Fibroblast of villous mesenchyme (primary cell): ENCODE data around the gene RALBP1. TPM values are rescaled to one million over a fixed set of nuclear protein-coding genes. Genes with fewer than 3 reads are reported as not detected.

Experiments used
- DNase-seq: peaks from one replicate; pipeline ENCODE4 v3.0.0-alpha.2; 2010; ENCODE audit warnings: low read depth
- H3K4me3 ChIP-seq: 2 replicates; pipeline ENCODE4 v1.5.1; 2011; ENCODE audit warnings: low read depth, mild to moderate bottlenecking, low read length
- total RNA-seq: library from RNA; depleted of rRNA; stranded (reverse); fragments of >200 nt; gene quantifications from 2 replicates; pipeline ENCODE4 v1.2.3, GENCODE V29; 2012
- TF ChIP-seq, protein P1 (sequence below): IDR thresholded peaks from 2 replicates; pipeline ENCODE4 v1.5.1; 2012; ENCODE audit warnings: low read depth, mild to moderate bottlenecking, low read length; ENCODE audit not compliant: insufficient read depth

Gene RALBP1
- total RNA-seq, 1 donor: 76.4 TPM

DNA sequence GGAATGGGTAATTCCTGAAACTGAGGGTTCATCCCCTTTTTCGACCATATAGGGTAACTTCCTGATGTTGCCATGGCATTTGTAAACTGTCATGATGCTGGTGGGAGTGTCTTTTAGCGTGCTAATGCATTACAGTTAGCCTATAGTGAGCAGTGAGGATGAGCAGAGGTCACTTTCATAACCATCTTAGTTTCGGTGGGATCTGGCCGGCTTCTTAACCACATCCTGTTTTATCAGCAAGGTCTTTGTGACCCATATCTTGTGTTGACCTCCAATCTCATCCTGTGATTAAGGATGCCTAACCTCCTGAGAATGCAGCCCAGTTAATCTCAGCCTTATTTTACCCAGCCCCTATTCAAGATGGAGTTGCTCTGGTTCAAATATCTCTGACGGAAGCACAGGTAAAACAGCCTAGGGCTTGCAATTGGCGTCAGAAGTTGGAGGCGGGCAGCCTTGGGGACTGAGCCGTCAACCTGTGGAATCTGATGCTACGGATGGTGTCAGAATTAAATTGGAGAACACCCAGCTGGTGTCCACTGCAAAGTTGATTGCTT, 19.5 kb downstream of the RALBP1 start:
- no peak overlapping the region for H3K4me3 ChIP-seq
- DNase-seq: peak; percentile 92
- TF ChIP-seq, protein P1, sequence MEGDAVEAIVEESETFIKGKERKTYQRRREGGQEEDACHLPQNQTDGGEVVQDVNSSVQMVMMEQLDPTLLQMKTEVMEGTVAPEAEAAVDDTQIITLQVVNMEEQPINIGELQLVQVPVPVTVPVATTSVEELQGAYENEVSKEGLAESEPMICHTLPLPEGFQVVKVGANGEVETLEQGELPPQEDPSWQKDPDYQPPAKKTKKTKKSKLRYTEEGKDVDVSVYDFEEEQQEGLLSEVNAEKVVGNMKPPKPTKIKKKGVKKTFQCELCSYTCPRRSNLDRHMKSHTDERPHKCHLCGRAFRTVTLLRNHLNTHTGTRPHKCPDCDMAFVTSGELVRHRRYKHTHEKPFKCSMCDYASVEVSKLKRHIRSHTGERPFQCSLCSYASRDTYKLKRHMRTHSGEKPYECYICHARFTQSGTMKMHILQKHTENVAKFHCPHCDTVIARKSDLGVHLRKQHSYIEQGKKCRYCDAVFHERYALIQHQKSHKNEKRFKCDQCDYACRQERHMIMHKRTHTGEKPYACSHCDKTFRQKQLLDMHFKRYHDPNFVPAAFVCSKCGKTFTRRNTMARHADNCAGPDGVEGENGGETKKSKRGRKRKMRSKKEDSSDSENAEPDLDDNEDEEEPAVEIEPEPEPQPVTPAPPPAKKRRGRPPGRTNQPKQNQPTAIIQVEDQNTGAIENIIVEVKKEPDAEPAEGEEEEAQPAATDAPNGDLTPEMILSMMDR: no peak

DNA sequence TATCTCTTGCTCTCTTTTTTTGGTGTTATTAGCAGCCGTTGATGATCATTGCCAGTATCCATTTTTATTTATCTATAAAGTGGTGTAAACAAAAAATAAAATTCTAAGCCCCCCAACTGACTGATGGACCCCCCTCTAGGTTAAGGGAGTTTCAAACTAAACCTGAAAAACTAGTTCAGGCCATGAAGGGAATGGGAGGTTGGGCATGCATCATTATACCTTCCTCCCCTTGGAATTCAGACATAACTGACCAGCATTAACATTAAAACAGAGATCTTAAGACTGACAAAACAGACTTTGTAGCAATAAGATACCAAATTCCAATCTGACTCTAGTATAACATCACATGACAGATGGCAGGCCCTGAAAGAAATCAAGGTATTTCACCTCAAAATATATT, 20.2 kb downstream of the RALBP1 start:
- H3K4me3 ChIP-seq: no peak overlapping the region
- TF ChIP-seq, protein P1: no peak
- DNase-seq: no peak

DNA sequence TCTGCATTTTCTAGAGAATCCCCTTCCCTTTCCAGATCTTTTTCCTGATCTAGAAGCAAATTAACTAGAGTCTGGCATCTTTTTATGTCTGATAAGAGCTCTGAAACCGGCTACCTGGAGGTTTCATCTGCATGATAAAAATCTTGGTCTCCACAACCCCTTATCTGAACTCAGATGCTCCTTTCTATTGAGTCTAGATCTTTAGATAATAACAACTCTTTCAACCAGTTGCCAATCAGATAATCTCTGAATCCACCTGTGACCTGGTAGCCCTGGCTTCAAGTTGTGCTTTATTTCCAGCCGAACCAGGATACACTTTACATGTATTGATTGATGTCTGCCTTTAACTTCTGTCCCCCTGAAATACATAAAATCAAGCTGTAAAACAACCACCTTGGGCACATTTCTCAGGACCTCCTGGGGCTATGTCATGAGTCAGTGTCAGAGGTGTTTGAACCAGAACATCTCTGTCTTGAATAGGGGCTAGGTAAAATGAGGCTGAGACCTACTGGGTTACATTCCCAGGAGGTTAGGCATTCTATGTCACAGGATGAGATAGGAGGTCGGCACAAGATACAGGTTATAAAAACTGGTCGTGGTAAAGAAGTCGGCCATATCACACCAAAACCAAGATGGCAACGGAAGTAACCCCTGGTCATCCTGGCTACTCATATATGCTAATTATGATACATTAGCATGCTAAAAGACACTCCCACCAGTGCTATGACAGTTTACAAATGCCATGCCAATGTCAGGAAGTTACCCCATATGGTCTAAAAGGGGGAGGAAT, 20.8 kb downstream of the RALBP1 start:
- H3K4me3 ChIP-seq: no peak overlapping the region
- TF ChIP-seq, protein P1: no peak
- no peak for DNase-seq

DNA sequence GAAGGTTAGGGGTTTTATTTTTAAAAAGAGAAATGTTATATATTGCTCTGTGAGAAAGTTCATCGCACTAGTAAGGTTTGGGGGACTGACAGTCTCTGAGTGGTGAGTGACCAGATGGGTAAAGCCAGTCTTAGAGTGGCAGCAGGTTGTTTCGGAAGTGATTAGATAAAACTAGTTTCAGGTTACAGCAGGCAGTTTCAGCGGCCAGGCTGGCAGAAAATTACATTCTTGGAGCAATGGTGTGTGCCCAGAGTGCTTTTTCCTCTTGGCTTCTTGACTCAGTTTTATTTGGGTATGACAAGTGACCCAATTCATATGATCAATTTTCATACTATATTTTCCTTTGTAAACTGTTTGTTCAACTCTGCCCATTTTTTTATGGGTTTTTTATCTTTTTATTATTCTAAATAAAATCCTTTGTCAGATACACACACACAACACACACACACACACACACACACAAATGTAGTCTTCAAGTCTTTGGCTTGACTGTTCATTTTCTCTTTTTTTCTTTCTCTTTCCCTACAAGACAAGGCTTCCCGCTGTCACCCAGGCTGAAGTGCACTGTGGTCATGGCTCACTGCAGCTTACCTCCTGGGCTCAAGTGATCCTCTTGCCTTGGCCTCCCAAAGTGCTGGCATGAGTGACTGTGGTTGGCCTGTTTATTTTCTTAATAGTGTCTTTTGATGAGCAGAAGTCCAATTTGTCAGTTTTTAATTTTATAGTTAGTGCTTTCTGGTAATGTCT, 30.9 kb downstream of the RALBP1 start:
- DNase-seq: no peak
- TF ChIP-seq, protein P1: no peak
- no peak overlapping the region for H3K4me3 ChIP-seq

DNA sequence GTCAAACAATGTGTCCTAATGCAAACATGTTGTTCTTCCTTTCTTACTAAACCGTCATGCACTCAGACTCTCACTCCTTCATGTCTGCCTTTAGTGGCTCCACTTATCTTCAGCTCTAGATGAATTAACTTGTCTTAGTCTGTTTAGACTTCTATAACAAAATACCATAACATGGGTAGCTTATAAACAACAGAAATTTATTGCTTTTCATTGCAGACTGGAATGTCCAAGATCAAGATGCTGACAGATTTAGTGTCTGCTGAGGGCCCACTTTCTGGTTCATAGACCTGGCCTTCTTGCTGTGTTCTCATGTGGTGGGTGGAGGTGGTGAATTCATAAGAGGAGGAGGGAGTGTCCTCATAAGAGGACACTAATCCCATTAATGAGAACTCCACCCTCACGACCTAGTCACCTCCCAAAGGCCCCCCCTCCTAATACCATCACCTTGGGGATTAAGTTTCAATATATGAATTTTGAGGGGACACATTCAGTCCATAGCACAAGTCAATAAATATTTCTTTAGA, 32.3 kb downstream of the RALBP1 start:
- peak; percentile 80 for DNase-seq
- H3K4me3 ChIP-seq: no peak overlapping the region
- TF ChIP-seq, protein P1: no peak

DNA sequence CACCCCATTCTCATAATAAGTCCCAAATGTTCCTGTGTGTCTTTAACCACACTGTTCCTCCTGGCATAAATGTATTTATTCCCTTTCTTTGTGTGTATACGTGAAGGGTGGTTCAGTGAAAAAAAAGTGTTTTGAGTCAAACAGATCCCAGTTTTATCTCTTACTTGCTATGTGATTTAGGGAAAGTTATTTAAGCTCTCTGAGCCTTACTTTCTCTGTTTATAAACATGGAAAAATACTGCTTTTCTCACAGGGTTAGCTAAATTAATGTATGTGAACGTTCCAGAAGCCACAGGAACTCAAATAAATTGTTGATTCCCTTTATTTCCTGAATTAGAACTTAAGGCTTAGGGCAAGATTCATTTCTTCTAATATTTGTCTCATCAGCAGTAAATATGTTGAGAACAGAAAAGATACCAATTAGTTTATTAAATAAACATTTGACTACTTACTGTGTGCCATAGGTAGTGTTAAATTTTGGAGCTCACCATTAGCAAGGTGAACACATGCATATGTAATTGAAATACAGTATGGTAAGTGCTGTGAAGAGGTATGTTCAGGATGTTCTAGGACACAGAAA, 33.2 kb downstream of the RALBP1 start:
- TF ChIP-seq, protein P1: no peak
- no peak overlapping the region for H3K4me3 ChIP-seq
- peak; percentile 80 for DNase-seq
